DOHH2 (cell line): Measurements from ENCODE around the gene CYBA.
A peak's percentile ranks its signal among the peaks of the same experiment; 100 is the strongest.

Experiments used
- H3F3A ChIP-seq: fragments of 200-600 bp; sonication (generic), shearing (Covaris generic); 2 replicates; pipeline ENCODE4 v1.6.0; 2016; ENCODE audit warnings: antibody characterized with exemption, mild to moderate bottlenecking; ENCODE audit not compliant: control insufficient read depth, insufficient read depth
- H3K27ac ChIP-seq: fragments of 200-600 bp; sonication (generic); 2 replicates; pipeline ENCODE4 v1.5.1; 2014; ENCODE audit warnings: low read depth, mild to moderate bottlenecking, low read length, moderate library complexity
- H3K27me3 ChIP-seq: fragments of 200-600 bp; sonication (generic); 2 replicates; pipeline ENCODE4 v1.6.1; 2014; ENCODE audit warnings: mild to moderate bottlenecking, low read length, mixed read lengths; ENCODE audit not compliant: control insufficient read depth
- H3K36me3 ChIP-seq: fragments of 200-600 bp; sonication (generic); 2 replicates; pipeline ENCODE4 v1.6.1; 2014; ENCODE audit warnings: mild to moderate bottlenecking, low read length, moderate library complexity, mixed read lengths; ENCODE audit not compliant: control insufficient read depth
- H3K4me1 ChIP-seq: fragments of 200-600 bp; sonication (generic); 2 replicates; pipeline ENCODE4 v1.6.1; 2014; ENCODE audit warnings: mild to moderate bottlenecking, low read length, mixed read lengths; ENCODE audit not compliant: control insufficient read depth
- H3K4me2 ChIP-seq: fragments of 200-600 bp; sonication (generic); 2 replicates; pipeline ENCODE4 v1.6.0; 2014; ENCODE audit warnings: mild to moderate bottlenecking, low read length, moderate library complexity
- H3K4me3 ChIP-seq: fragments of 200-600 bp; sonication (generic); 2 replicates; pipeline ENCODE4 v1.5.1; 2014; ENCODE audit warnings: mild to moderate bottlenecking, low read length, mixed read lengths
- H3K79me2 ChIP-seq: fragments of 200-600 bp; sonication (generic); 2 replicates; pipeline ENCODE4 v1.6.1; 2014; ENCODE audit warnings: mild to moderate bottlenecking, low read length, mixed read lengths; ENCODE audit not compliant: control insufficient read depth
- H3K9me2 ChIP-seq: fragments of 200-600 bp; sonication (generic); replicated peaks from 2 replicates; pipeline ENCODE4 v1.6.1; 2014; ENCODE audit warnings: mild to moderate bottlenecking, low read length, mixed read lengths; ENCODE audit not compliant: control insufficient read depth
- H3K9me3 ChIP-seq: fragments of 200-600 bp; sonication (generic); 2 replicates; pipeline ENCODE4 v1.6.1; 2014; ENCODE audit warnings: antibody characterized with exemption, low read length, mixed read lengths; ENCODE audit not compliant: control insufficient read depth, insufficient read depth
- H4K20me1 ChIP-seq: fragments of 200-600 bp; sonication (generic); 2 replicates; pipeline ENCODE4 v1.6.0; 2014; ENCODE audit warnings: low read depth, mild to moderate bottlenecking, antibody characterized with exemption, low read length, moderate library complexity; ENCODE audit not compliant: control insufficient read depth, insufficient read depth
- CTCF ChIP-seq: fragments of 200-600 bp; sonication (generic); IDR thresholded peaks from one replicate; pipeline ENCODE4 v1.5.1; 2014; ENCODE audit warnings: antibody characterized with exemption, mild to moderate bottlenecking, low read depth, low read length; ENCODE audit not compliant: poor library complexity, severe bottlenecking
- EZH2phosphoT487 ChIP-seq: fragments of 200-600 bp; sonication (generic); IDR thresholded peaks from 2 replicates; pipeline ENCODE4 v1.6.1; 2017; ENCODE audit warnings: borderline replicate concordance, mild to moderate bottlenecking, antibody characterized with exemption, low read length, moderate library complexity, mixed read lengths

Gene CYBA

GRCh38 chr16:88662222-88662842 is 11.5 kb upstream of the CYBA start:
- Histone ChIP-seq H3K4me1 (peaks cover 47% of the 10 kb centered on the region), H3F3A (peaks cover 12% of the 10 kb centered on the region), H3K4me2 (peak overlapping the region; percentile 82), H3K27ac (peak overlapping the region; percentile 76), H3K4me3 (peak overlapping the region; percentile 92), H3K27me3 (no peaks in the 10 kb centered on the region), H3K9me2 (no peaks in the 10 kb centered on the region), H3K79me2 (peaks cover 76% of the 10 kb centered on the region), H3K9me3 (no peaks in the 10 kb centered on the region), H3K36me3 (peaks cover 63% of the 10 kb centered on the region), H4K20me1 (peaks cover 10% of the 10 kb centered on the region; the same call in 1 of the 2 replicates)
- no peak for TF ChIP-seq EZH2phosphoT487

GRCh38 chr16:88661468-88661867 is 10.6 kb upstream of the CYBA start:
- no peaks in the 10 kb centered on the region for H3K27me3 ChIP-seq
- peak overlapping the region; percentile 92 for H3K4me3 ChIP-seq
- peaks cover 10% of the 10 kb centered on the region; the same call in 1 of the 2 replicates for H4K20me1 ChIP-seq
- peaks cover 12% of the 10 kb centered on the region for H3F3A ChIP-seq
- H3K27ac ChIP-seq = peak overlapping the region; percentile 14
- peak overlapping the region; percentile 82 for H3K4me2 ChIP-seq
- H3K9me3 ChIP-seq = no peaks in the 10 kb centered on the region
- TF ChIP-seq EZH2phosphoT487 (no peak), CTCF (no peak)
- H3K79me2 ChIP-seq = peaks cover 81% of the 10 kb centered on the region
- H3K9me2 ChIP-seq = no peaks in the 10 kb centered on the region
- peaks cover 40% of the 10 kb centered on the region for H3K4me1 ChIP-seq
- H3K36me3 ChIP-seq = peaks cover 66% of the 10 kb centered on the region

- peaks cover 19% of the 10 kb centered on the region for H3K4me1 ChIP-seq
- H3K4me3 ChIP-seq = no peak overlapping the region
- no peaks in the 10 kb centered on the region for H3F3A ChIP-seq
- H3K27ac ChIP-seq = no peak overlapping the region
- no peaks in the 10 kb centered on the region for H3K27me3 ChIP-seq
- H3K9me3 ChIP-seq = no peaks in the 10 kb centered on the region
- no peaks in the 10 kb centered on the region for H3K9me2 ChIP-seq
- peaks cover 73% of the 10 kb centered on the region for H3K79me2 ChIP-seq
- peaks cover 83% of the 10 kb centered on the region for H3K36me3 ChIP-seq
- H4K20me1 ChIP-seq = peaks cover 10% of the 10 kb centered on the region; the same call in 1 of the 2 replicates
- TF ChIP-seq CTCF (no peak), EZH2phosphoT487 (no peak)
- H3K4me2 ChIP-seq = no peak overlapping the region
Observed at GRCh38 chr16:88659160-88659559, 8.3 kb upstream of the CYBA start.

- peaks cover 17% of the 10 kb centered on the region for H3K4me1 ChIP-seq
- H3K27me3 ChIP-seq = no peaks in the 10 kb centered on the region
- H3K4me2 ChIP-seq = no peak overlapping the region
- H4K20me1 ChIP-seq = peaks cover 10% of the 10 kb centered on the region; the same call in 1 of the 2 replicates
- H3K4me3 ChIP-seq = no peak overlapping the region
- no peak overlapping the region for H3K27ac ChIP-seq
- no peaks in the 10 kb centered on the region for H3K9me3 ChIP-seq
- TF ChIP-seq EZH2phosphoT487 (no peak), CTCF (no peak)
- peaks cover 86% of the 10 kb centered on the region for H3K36me3 ChIP-seq
- H3K79me2 ChIP-seq = peaks cover 69% of the 10 kb centered on the region
- no peaks in the 10 kb centered on the region for H3K9me2 ChIP-seq
- H3F3A ChIP-seq = no peaks in the 10 kb centered on the region
Observed at GRCh38 chr16:88658714-88659113, 7.9 kb upstream of the CYBA start.
